Stomach smooth muscle (tissue), 2 donors: ENCODE measurements around the gene METTL1.

Source experiments
- H3K27ac ChIP-seq: one replicate; pipeline ENCODE4 v1.7.0; 2013; ENCODE audit warnings: mild to moderate bottlenecking, low read length, inconsistent platforms
- H3K27me3 ChIP-seq, 2 donors: one replicate each; pipeline ENCODE4 v1.7.0; 2013; ENCODE audit warnings: low read length in 2 of 2; ENCODE audit not compliant: insufficient read depth in 2 of 2, control insufficient read depth in 1 of 2
- H3K36me3 ChIP-seq, 2 donors: one replicate each; pipeline ENCODE4 v1.7.0; 2013; ENCODE audit warnings: low read length in 2 of 2; ENCODE audit not compliant: control insufficient read depth in 2 of 2, insufficient read depth in 2 of 2
- H3K4me1 ChIP-seq: one replicate; pipeline ENCODE4 v1.7.0; 2013; ENCODE audit warnings: low read length; ENCODE audit not compliant: control insufficient read depth, insufficient read depth
- H3K4me3 ChIP-seq, 2 donors: one replicate each; pipeline ENCODE4 v1.7.0; 2013; ENCODE audit warnings: low read length in 2 of 2
- H3K9ac ChIP-seq, 2 donors: one replicate each; pipeline ENCODE4 v1.7.0; 2013; ENCODE audit warnings: low read length in 2 of 2, mild to moderate bottlenecking in 1 of 2
- H3K9me3 ChIP-seq, 2 donors: one replicate each; pipeline ENCODE4 v1.7.0; 2013; ENCODE audit warnings: low read length in 2 of 2; ENCODE audit not compliant: control insufficient read depth in 2 of 2
- donor health status: healthy.
- donor health status: Pancreatic carcinoma.

Gene METTL1

DNA sequence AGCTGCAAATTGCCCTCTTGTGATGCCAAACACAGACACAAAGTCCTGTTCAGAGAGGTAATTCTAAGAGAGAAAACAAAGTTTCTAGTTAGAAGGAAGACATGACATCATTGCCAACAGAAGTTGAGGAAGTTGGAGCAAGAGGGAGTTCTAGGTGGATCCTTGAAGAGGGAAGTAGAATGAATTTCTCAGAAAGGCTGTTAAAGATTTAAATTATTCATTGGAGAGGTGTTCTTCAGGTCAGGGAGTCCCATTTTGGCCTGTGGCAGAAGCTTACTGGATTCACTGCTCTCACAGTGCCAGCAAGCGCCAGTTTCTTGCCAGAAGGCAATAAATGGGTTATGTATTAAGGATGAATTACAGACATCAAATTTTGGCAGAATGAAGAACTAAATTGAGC is 26.0 kb upstream of the METTL1 start:
- H3K4me3 ChIP-seq: no peak overlapping the region
- H3K36me3 ChIP-seq: peaks cover 39 to 43% of the 10 kb centered on the region in 2 donors
- H3K9me3 ChIP-seq: no peaks in the 10 kb centered on the region
- no peaks in the 10 kb centered on the region for H3K4me1 ChIP-seq
- H3K27ac ChIP-seq: no peak overlapping the region
- no peaks in the 10 kb centered on the region for H3K27me3 ChIP-seq
- no peak overlapping the region for H3K9ac ChIP-seq

DNA sequence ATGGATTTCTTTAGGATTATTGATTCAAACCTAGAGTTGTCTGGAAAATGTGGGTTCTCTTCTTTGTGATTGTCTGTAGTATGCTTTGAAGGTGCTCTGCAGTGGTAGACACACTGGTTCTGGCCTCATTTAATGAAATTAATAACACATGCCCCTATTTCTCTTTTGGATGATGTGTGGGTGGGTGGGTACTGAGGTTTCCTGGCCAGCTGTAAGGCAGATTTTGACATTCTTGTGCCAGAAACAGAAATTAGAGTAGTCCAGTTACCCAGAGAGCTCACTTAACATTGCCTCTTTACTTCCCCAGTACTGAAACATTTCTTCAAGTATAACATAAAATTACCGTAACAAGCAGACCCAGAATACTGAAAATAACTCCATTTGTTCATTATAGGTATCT is 25.1 kb upstream of the METTL1 start:
- Histone ChIP-seq H3K9ac (no peak overlapping the region), H3K9me3 (no peaks in the 10 kb centered on the region), H3K36me3 (peaks cover 38 to 41% of the 10 kb centered on the region in 2 donors), H3K27me3 (no peaks in the 10 kb centered on the region), H3K4me3 (no peak overlapping the region), H3K27ac (no peak overlapping the region), H3K4me1 (no peaks in the 10 kb centered on the region)

DNA sequence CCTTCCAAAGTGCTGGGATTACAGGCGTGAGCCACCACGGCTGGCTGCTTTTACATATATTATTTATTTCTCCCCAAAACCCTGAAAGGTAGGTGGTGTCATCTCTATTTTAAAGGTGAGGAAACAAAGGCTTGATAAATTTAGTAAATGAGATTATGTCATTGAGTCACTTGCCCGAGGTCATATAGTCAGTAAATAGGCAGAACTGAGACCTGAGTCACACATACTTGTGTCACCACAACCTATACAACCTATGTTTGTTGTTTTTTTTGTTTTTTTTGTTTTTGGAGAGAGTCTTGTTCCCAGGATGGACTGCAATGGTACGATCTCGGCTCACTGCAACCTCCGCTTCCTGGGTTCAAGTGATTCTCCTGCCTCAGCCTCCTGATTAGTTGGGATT is 23.4 kb upstream of the METTL1 start:
- Histone ChIP-seq H3K4me3 (no peak overlapping the region), H3K4me1 (no peaks in the 10 kb centered on the region), H3K36me3 (peaks cover 34 to 42% of the 10 kb centered on the region in 2 donors), H3K27me3 (no peaks in the 10 kb centered on the region), H3K27ac (no peak overlapping the region), H3K9ac (no peak overlapping the region), H3K9me3 (no peaks in the 10 kb centered on the region)

- Histone ChIP-seq H3K9me3 (no peaks in the 10 kb centered on the region), H3K4me3 (no peak overlapping the region), H3K27me3 (no peaks in the 10 kb centered on the region), H3K4me1 (no peaks in the 10 kb centered on the region), H3K27ac (no peak overlapping the region), H3K9ac (no peak overlapping the region), H3K36me3 (peaks cover 26 to 41% of the 10 kb centered on the region in 2 donors)
These were observed 22.0 kb upstream of the METTL1 start for GRCh38 chr12:57793920-57794319.

- Histone ChIP-seq H3K9me3 (no peaks in the 10 kb centered on the region), H3K9ac (no peak overlapping the region), H3K27me3 (no peaks in the 10 kb centered on the region), H3K4me1 (peaks cover 4% of the 10 kb centered on the region), H3K36me3 (peaks cover 12 to 18% of the 10 kb centered on the region in 2 donors), H3K4me3 (peak overlapping the region in 1 of 2 donors; percentile 35), H3K27ac (no peak overlapping the region)
These were observed 12.0 kb upstream of the METTL1 start for GRCh38 chr12:57783861-57784260.

DNA sequence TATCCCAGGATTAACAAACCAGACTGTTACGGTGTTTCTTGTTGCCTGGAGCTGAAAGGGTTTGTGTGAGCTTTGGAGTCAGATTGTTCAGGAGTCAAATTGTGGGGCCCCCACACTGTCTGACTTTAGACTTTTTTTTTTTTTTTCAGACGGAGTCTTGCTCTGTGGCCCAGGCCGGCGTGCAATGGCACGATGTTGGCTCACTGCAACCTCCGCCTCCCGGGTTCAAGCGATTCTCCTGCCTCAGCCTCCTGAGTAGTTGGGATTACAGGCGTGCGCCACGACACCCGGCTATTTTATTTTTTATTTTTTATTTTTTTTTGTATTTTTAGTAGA is 11.5 kb upstream of the METTL1 start:
- peaks cover 12 to 18% of the 10 kb centered on the region in 2 donors for H3K36me3 ChIP-seq
- H3K4me1 ChIP-seq: peaks cover 4% of the 10 kb centered on the region
- no peaks in the 10 kb centered on the region for H3K9me3 ChIP-seq
- H3K4me3 ChIP-seq: peak overlapping the region; percentile 93 to 100
- no peak overlapping the region for H3K27ac ChIP-seq
- peak overlapping the region; percentile 82 to 96 for H3K9ac ChIP-seq
- H3K27me3 ChIP-seq: no peaks in the 10 kb centered on the region

DNA sequence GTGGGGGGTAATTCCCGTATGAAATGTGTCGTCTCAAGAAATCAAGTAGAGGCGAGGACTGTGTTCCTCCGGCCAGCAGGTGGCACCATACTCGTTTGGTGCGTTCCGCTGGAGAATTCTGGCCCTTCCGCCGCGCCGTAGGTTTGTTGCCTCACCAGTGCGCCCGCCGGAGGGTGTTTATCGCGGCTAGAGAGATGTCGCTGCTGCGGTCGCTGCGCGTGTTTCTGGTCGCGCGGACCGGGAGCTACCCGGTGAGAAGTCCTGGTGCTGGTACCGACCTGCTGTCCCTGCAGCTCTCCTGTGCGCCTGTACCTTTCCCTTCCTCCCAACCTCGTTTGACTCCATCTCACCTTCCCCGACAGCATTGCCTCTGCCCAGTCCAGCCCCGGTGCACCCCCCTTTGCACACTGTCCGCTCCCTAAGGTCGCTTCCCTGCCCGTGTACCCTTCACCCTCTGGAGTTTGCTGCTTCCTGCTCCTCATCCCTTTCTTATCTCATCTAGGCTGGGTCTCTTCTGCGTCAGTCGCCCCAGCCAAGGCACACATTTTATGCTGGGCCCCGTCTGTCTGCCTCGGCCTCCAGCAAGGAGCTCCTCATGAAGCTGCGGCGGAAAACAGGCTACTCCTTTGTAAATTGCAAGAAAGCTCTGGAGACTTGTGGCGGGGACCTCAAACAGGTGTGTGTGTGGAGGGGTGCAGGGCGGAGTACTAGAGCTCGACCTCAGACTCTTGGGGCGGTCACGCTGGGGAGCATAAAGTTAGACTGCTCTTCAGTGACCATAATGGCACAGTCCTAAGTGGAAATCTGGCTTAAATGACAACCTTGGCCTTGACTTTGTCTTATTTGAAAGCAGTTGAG is 10.9 kb upstream of the METTL1 start, which contains the start of gene TSFM:
Gene TSFM, plus strand, starts transcription at position 180 of the 858 bp plus-strand sequence. Its CDS starts 15 bp downstream, at position 195.
- peak within 1 kb of the TSS; percentile 93 to 100 for H3K4me3 ChIP-seq
- peaks cover 11 to 18% of the 10 kb centered on the region in 2 donors for H3K36me3 ChIP-seq
- H3K9ac ChIP-seq: peak within 1 kb of the TSS; percentile 82 to 96
- H3K9me3 ChIP-seq: no peaks in the 10 kb centered on the region
- peak within 1 kb of the TSS; percentile 67 for H3K27ac ChIP-seq
- H3K27me3 ChIP-seq: no peaks in the 10 kb centered on the region
- H3K4me1 ChIP-seq: peaks cover 4% of the 10 kb centered on the region

GRCh38 chr12:57782243-57782607 is 10.3 kb upstream of the METTL1 start:
- no peaks in the 10 kb centered on the region for H3K9me3 ChIP-seq
- peak overlapping the region; percentile 93 to 100 for H3K4me3 ChIP-seq
- peaks cover 10 to 16% of the 10 kb centered on the region in 2 donors for H3K36me3 ChIP-seq
- peak overlapping the region; percentile 67 for H3K27ac ChIP-seq
- H3K9ac ChIP-seq: peak overlapping the region in 1 of 2 donors; percentile 82
- H3K27me3 ChIP-seq: no peaks in the 10 kb centered on the region
- peaks cover 4% of the 10 kb centered on the region for H3K4me1 ChIP-seq

DNA sequence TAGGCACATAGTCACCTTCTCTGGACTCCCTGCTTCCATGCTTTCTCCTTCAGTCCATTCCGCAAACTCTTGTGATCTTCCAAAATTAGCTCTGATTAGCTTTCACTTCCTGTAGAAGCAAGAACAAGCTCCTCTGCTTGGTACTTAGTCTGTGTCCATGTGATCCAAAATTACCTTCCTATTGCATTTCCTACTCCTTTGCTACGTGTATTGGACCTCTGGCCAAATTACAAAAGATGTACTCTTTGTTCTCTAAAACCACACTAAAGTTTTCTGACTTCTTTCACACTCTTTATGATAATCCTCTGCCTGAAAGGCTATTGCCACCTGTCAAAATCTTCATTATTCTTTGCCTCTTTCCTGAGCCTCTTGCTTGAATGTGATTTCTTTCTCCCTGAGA is 9.9 kb upstream of the METTL1 start:
- peaks cover 4% of the 10 kb centered on the region for H3K4me1 ChIP-seq
- peaks cover 9 to 15% of the 10 kb centered on the region in 2 donors for H3K36me3 ChIP-seq
- no peak overlapping the region for H3K27ac ChIP-seq
- no peaks in the 10 kb centered on the region for H3K27me3 ChIP-seq
- no peaks in the 10 kb centered on the region for H3K9me3 ChIP-seq
- H3K4me3 ChIP-seq: no peak overlapping the region
- no peak overlapping the region for H3K9ac ChIP-seq

DNA sequence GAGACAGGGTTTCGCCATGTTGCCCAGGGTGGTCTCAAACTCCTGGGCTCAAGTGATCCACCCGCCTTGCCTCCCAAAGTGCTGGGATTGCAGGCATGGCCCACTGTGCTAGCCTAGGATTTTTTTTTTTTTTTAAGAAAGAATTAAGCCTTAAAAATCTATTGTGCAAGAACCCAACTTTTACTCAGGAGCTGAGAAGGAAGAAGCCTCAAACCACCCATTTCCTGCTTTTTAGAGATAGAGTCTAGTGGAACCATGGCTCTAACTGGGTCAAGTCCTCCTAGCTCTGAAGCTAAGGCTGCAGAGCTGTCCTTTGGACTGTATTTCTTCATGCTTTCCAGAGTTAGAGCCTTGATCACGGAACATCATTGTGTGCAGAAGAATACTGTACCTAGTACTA is 9.3 kb upstream of the METTL1 start:
- peaks cover 4% of the 10 kb centered on the region for H3K4me1 ChIP-seq
- no peak overlapping the region for H3K27ac ChIP-seq
- H3K4me3 ChIP-seq: no peak overlapping the region
- H3K9me3 ChIP-seq: no peaks in the 10 kb centered on the region
- peaks cover 3 to 10% of the 10 kb centered on the region in 2 donors for H3K36me3 ChIP-seq
- H3K9ac ChIP-seq: no peak overlapping the region
- no peaks in the 10 kb centered on the region for H3K27me3 ChIP-seq

GRCh38 chr12:57780284-57780897 is 8.5 kb upstream of the METTL1 start:
- Histone ChIP-seq H3K4me3 (no peak overlapping the region), H3K9me3 (no peaks in the 10 kb centered on the region), H3K9ac (peak overlapping the region in 1 of 2 donors; percentile 5), H3K27me3 (no peaks in the 10 kb centered on the region), H3K27ac (no peak overlapping the region), H3K4me1 (peaks cover 4% of the 10 kb centered on the region), H3K36me3 (peaks cover 0 to 5% of the 10 kb centered on the region in 2 donors)
